Stomach smooth muscle (tissue), 2 donors: ENCODE data around the gene ZEB2.

Experiments used
- H3K27ac ChIP-seq: one replicate; pipeline ENCODE4 v1.7.0; 2013; ENCODE audit warnings: mild to moderate bottlenecking, low read length, inconsistent platforms
- H3K27me3 ChIP-seq, 2 donors: one replicate each; pipeline ENCODE4 v1.7.0; 2013; ENCODE audit warnings: low read length in 2 of 2; ENCODE audit not compliant: insufficient read depth in 2 of 2, control insufficient read depth in 1 of 2
- H3K36me3 ChIP-seq, 2 donors: one replicate each; pipeline ENCODE4 v1.7.0; 2013; ENCODE audit warnings: low read length in 2 of 2; ENCODE audit not compliant: control insufficient read depth in 2 of 2, insufficient read depth in 2 of 2
- H3K4me1 ChIP-seq: one replicate; pipeline ENCODE4 v1.7.0; 2013; ENCODE audit warnings: low read length; ENCODE audit not compliant: control insufficient read depth, insufficient read depth
- H3K4me3 ChIP-seq, 2 donors: one replicate each; pipeline ENCODE4 v1.7.0; 2013; ENCODE audit warnings: low read length in 2 of 2
- H3K9ac ChIP-seq, 2 donors: one replicate each; pipeline ENCODE4 v1.7.0; 2013; ENCODE audit warnings: low read length in 2 of 2, mild to moderate bottlenecking in 1 of 2
- H3K9me3 ChIP-seq, 2 donors: one replicate each; pipeline ENCODE4 v1.7.0; 2013; ENCODE audit warnings: low read length in 2 of 2; ENCODE audit not compliant: control insufficient read depth in 2 of 2
- donor health status: healthy.
- donor health status: Pancreatic carcinoma.

ZEB2 gene

DNA sequence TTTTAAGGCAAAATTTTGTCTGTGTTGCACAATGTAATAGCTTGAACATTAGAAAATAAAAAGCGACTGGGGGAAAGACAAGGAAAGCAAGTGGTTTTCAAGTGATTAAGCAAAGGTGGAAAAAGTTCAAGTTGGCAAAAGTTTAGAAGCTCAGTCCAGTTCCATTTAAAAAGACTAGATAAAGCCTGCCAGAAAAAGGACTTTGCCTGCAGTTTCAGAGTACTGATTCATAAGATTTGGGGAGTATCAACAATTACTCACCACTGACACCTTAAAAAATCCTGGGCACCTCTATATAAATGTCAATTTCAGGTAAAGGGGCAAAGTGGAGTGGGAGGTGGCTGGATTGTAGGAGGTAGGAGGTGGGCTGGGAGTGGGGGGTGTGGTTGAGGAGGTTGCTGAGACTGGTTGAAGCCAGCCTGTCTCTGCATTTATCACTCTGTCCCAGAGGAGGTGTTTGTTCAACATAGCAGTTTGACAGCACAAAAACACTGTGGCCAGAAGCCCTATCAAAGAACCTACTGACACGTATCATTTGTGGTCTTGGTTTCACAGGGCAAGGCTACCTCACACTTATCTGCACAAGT, 14.6 kb downstream of the ZEB2 start:
- H3K4me3 ChIP-seq: no peak overlapping the region

DNA sequence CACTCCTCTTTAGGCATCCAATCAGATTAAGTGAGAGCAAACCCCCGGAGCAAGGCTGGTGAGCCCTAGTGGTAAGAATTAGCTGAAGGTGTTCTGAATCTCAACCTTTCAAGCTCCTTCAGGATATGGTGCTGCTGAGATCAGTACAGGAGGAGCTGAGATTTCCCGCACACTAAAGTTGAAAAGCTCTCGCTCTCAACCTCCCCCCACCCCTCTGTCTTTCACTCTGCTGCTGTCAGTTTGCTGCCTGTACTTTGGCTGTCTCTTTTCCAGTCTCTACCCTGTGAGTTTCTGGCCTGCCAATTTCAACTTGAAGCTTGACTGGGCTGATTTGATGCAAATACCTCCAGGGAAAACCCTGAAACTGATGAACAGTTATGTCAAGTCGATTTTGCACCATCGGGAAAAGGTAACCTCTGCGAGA, 15.7 kb downstream of the ZEB2 start:
- H3K9me3 ChIP-seq: no peaks in the 10 kb centered on the region
- H3K36me3 ChIP-seq: no peaks in the 10 kb centered on the region
- no peak overlapping the region for H3K9ac ChIP-seq
- no peaks in the 10 kb centered on the region for H3K4me1 ChIP-seq
- no peak overlapping the region for H3K4me3 ChIP-seq
- peaks cover 0 to 3% of the 10 kb centered on the region in 2 donors for H3K27me3 ChIP-seq
- no peak overlapping the region for H3K27ac ChIP-seq

More for the DNA sequence above, 14.6 kb downstream of the ZEB2 start:
- Histone ChIP-seq H3K36me3 (no peaks in the 10 kb centered on the region), H3K4me1 (no peaks in the 10 kb centered on the region), H3K27me3 (peaks cover 0 to 3% of the 10 kb centered on the region in 2 donors), H3K27ac (no peak overlapping the region), H3K9ac (no peak overlapping the region), H3K9me3 (no peaks in the 10 kb centered on the region)

DNA sequence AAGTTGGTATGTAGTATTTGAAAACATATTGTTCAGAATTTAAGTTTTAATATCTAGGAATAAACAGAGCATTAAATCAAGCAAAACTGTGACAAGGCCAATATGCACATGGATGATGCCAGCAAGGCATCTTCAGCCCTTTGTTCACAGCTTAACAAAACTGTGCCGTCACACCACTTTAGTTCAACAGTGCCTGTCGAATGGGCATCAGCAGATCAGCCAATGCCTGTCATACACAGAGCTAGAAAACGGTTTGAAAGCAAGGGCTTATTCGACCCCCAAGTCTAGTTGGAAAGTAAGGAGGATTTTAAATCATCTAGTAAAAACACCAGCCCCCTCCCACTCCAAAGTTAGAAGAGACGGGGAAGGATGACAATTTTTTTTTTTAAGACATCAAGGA, 16.7 kb downstream of the ZEB2 start:
- no peaks in the 10 kb centered on the region for H3K36me3 ChIP-seq
- H3K27me3 ChIP-seq: peaks cover 0 to 3% of the 10 kb centered on the region in 2 donors
- H3K4me1 ChIP-seq: no peaks in the 10 kb centered on the region
- no peaks in the 10 kb centered on the region for H3K9me3 ChIP-seq
- H3K9ac ChIP-seq: no peak overlapping the region
- no peak overlapping the region for H3K27ac ChIP-seq
- H3K4me3 ChIP-seq: no peak overlapping the region

DNA sequence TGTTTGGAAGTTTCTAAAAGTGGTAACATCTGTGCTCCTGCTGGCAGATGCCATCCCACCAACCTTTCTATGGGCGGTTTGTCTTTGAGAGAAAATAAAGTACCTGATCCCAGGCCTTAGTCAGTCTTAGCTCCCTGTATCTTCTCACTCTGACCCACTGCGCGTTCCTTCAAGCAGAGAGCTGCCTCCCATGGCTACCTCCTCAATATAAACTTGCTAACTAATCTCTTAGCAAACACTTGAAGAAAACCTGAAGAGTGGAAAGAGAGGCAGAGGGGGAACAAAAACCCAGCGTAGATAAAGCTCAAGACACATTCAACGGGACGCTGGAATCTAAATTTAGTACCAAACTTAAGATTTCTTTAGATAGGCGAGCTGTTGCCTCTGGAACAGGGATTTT, 17.6 kb downstream of the ZEB2 start:
- H3K9ac ChIP-seq: no peak overlapping the region
- peaks cover 0 to 3% of the 10 kb centered on the region in 2 donors for H3K27me3 ChIP-seq
- no peaks in the 10 kb centered on the region for H3K9me3 ChIP-seq
- H3K4me3 ChIP-seq: no peak overlapping the region
- no peaks in the 10 kb centered on the region for H3K36me3 ChIP-seq
- no peak overlapping the region for H3K27ac ChIP-seq
- H3K4me1 ChIP-seq: no peaks in the 10 kb centered on the region

DNA sequence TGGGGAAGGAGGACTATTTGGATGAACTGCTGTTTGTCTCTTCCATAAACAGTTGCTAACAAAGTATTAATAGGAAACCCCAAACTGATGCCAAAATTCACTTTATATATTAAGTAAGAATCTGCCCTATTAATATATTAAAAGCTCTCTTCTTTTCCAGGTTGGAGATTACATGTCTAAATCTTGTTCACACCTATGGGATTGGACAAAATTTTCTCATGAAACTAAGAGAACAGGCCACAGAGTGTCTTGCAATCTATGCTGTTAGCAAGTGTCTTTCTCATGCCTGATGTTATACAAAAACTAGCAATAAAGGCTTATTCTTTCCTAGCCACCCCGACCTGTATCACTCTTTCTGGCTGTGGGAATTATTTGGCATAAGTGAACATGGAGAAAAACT, 18.3 kb downstream of the ZEB2 start:
- Histone ChIP-seq H3K9me3 (no peaks in the 10 kb centered on the region), H3K36me3 (no peaks in the 10 kb centered on the region), H3K27me3 (peaks cover 0 to 3% of the 10 kb centered on the region in 2 donors), H3K27ac (no peak overlapping the region), H3K4me1 (no peaks in the 10 kb centered on the region), H3K9ac (no peak overlapping the region), H3K4me3 (no peak overlapping the region)

DNA sequence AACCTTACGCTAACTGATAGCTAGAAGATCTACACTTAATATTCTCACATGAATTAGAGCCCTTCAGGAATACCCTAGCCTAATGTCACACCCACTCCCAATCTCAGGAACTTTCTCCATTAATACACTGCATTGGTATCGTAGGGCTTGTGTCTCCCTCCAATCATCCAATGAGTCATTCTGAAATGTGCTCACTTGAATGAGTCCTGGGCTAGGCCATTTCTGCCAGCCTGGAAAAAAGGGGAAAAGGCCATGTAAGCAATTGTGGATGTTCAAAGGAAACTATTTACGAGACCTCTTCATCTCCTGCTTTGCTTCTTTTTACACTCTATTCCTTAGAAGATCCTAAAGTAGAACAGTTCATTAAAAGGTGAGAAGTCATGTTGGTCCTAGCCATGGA, 18.8 kb downstream of the ZEB2 start:
- Histone ChIP-seq H3K27ac (no peak overlapping the region), H3K36me3 (no peaks in the 10 kb centered on the region), H3K27me3 (no peaks in the 10 kb centered on the region), H3K9ac (no peak overlapping the region), H3K4me3 (no peak overlapping the region), H3K9me3 (no peaks in the 10 kb centered on the region), H3K4me1 (no peaks in the 10 kb centered on the region)

DNA sequence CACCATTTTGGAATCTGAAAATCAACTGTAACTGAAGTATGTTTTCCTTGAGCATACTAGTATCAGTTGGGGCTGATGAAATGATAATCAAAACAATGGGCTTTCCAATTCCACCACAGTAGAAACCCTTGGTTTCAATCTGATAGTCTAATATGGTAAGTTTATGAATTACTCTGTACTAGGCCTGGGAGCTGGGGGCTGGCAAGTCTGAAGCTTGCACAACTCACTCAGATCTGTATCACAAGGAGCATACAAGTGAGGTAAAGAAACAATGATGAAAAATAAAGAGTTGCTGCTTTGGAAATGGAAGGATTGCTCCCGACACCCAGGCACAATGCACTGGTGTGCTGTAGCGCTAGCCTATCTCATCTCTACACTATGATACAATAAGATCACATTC, 19.4 kb downstream of the ZEB2 start:
- no peaks in the 10 kb centered on the region for H3K27me3 ChIP-seq
- H3K9me3 ChIP-seq: no peaks in the 10 kb centered on the region
- H3K27ac ChIP-seq: no peak overlapping the region
- no peaks in the 10 kb centered on the region for H3K4me1 ChIP-seq
- no peak overlapping the region for H3K4me3 ChIP-seq
- no peak overlapping the region for H3K9ac ChIP-seq
- no peaks in the 10 kb centered on the region for H3K36me3 ChIP-seq

DNA sequence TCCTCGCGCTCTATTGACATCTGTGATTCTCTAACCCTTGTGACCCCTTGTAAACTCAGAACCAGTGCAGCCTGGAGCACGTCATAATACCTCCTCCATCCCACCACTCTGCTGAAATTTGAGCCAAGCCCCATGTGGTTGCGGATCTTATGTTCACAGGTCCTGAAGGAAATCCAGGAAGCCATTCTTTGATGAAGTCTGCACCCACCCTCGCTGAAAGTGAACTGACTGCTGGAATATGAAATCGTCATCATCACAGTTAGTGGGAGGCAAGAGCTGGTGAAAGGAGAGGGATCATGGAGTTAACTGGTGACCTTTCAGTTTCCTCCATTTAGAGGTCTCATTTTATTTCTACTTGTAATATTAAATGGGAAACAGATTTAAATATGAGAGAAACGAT, 21.6 kb downstream of the ZEB2 start:
- H3K9me3 ChIP-seq: no peaks in the 10 kb centered on the region
- no peaks in the 10 kb centered on the region for H3K27me3 ChIP-seq
- no peak overlapping the region for H3K9ac ChIP-seq
- no peak overlapping the region for H3K27ac ChIP-seq
- H3K36me3 ChIP-seq: no peaks in the 10 kb centered on the region
- H3K4me3 ChIP-seq: no peak overlapping the region
- H3K4me1 ChIP-seq: no peaks in the 10 kb centered on the region

DNA sequence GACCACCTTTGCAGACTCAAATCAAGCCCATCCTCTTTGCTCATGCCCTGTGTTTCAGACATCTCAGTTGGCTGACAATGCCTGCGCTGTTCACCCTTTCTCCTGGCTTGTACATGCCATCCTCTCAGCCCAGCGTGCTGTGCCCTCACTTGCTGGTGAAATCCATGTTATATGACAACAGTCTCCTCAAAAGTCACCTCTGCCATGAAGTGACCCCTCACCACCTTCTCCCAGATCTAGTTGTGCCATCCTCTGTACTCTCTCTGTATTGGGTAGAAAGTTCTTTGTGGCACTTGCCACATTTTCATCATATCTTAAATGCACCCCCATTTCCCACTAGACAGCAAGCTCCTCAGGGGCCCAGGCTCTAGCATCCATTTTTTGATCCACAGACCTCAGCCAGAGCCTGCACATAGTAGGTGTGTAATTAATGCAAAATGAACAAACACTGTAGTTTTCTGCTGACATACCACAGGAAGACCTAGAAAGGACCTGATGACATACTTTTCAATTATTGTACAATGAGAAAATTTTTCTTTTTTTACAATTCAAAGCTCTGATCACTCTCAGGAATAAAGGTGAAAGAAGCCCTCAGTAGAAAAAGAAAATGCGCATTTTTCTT, 22.8 kb downstream of the ZEB2 start:
- Histone ChIP-seq H3K9me3 (no peaks in the 10 kb centered on the region), H3K27ac (no peak overlapping the region), H3K27me3 (no peaks in the 10 kb centered on the region), H3K4me1 (no peaks in the 10 kb centered on the region), H3K36me3 (no peaks in the 10 kb centered on the region), H3K4me3 (peak overlapping the region in 1 of 2 donors; percentile 3), H3K9ac (no peak overlapping the region)

DNA sequence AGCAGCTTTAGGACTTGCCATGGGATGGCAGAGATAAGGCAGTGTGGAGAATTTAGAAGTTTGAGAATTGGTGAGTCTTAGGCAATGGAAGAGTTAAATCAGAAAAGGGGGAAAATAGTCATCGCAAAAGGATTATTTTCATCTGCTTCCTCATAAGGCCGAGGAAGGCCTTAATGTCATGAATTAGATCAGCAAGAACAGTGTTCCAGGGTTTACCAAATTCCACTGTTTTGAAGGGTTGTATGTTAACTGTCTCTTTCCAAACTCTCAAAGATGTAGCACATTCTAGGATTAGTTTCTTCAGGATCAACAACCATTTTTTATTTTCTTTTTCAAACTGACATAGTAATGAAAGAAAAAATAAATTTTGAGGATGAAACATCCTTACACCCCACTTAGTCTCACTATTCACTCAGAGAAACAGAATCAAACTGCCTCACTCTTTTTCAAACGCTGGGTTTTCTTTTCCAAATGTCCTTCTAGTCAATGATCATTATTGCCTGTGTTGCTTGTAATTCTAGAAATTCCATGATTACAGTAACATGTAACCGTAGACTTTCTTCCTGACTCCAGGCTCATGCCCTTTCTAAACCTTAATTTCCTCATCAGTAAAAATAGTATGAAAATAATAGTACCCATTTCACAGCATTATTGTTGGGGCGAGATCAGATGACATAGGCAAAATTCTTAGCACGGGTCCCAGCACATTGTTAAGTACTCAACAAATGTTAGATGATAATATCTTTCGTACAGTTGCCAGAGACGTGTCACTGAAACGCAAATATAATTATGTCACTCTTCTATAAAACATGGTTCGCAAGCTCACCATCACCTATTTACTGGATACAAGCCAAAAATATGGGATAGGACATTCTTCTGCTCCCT, 23.6 kb downstream of the ZEB2 start:
- Histone ChIP-seq H3K36me3 (no peaks in the 10 kb centered on the region), H3K4me1 (no peaks in the 10 kb centered on the region), H3K4me3 (peak overlapping the region in 1 of 2 donors; percentile 3), H3K27me3 (no peaks in the 10 kb centered on the region), H3K27ac (no peak overlapping the region), H3K9me3 (no peaks in the 10 kb centered on the region), H3K9ac (no peak overlapping the region)
